Kidney epithelial cell (primary cell): ENCODE results near the gene ROR1. TPM values are rescaled to one million over a fixed set of nuclear protein-coding genes. Genes with fewer than 3 reads are reported as not detected.

Source experiments
- DNase-seq: peaks from one replicate; pipeline ENCODE4 v3.0.0-alpha.2; 2010; ENCODE audit warnings: low read depth
- H3K27me3 ChIP-seq: 2 replicates; pipeline ENCODE4 v1.6.0; 2011; ENCODE audit warnings: low read length; ENCODE audit not compliant: control insufficient read depth, insufficient read depth
- H3K36me3 ChIP-seq: 2 replicates; pipeline ENCODE4 v1.5.1; 2011; ENCODE audit warnings: low read length; ENCODE audit not compliant: control insufficient read depth, insufficient read depth
- H3K4me3 ChIP-seq: 2 replicates; pipeline ENCODE4 v1.5.1; 2011; ENCODE audit warnings: low read depth, mild to moderate bottlenecking, control low read depth, low read length
- total RNA-seq: library from RNA; depleted of rRNA; stranded (reverse); fragments of >200 nt; gene quantifications from 2 replicates; pipeline ENCODE4 v1.2.3, GENCODE V29; 2015
- TF ChIP-seq, protein P1 (sequence below): IDR thresholded peaks from 2 replicates; pipeline ENCODE4 v1.5.1; 2011; ENCODE audit warnings: mild to moderate bottlenecking, moderate library complexity, low read length, control low read depth, inconsistent platforms; ENCODE audit not compliant: insufficient read depth, poor library complexity, severe bottlenecking

Gene ROR1
- total RNA-seq, 1 donor from 2014 or later: 21.5 TPM

DNA sequence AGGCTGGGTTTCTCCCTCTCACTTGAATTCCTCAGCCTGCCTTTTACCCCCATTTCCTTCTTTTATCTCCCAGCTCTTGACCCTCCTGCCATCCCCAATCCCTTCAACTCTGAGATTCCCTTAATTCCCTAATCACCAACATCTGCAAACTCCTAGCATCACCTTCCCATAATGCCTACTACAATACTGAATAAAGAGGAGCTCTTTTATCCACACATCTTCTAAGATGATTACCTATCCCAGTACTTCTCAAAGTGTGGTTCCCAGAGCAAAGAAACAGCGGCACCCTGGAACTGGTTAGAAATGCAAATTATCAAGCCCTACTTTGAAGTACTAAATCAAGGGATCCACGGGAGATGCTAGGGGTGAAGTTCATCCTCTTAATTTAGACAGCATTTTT, 408.4 kb downstream of the ROR1 start:
- DNase-seq: no peak
- Histone ChIP-seq H3K27me3 (no peaks in the 10 kb centered on the region), H3K36me3 (no peaks in the 10 kb centered on the region), H3K4me3 (no peak overlapping the region)
- TF ChIP-seq, protein P1, sequence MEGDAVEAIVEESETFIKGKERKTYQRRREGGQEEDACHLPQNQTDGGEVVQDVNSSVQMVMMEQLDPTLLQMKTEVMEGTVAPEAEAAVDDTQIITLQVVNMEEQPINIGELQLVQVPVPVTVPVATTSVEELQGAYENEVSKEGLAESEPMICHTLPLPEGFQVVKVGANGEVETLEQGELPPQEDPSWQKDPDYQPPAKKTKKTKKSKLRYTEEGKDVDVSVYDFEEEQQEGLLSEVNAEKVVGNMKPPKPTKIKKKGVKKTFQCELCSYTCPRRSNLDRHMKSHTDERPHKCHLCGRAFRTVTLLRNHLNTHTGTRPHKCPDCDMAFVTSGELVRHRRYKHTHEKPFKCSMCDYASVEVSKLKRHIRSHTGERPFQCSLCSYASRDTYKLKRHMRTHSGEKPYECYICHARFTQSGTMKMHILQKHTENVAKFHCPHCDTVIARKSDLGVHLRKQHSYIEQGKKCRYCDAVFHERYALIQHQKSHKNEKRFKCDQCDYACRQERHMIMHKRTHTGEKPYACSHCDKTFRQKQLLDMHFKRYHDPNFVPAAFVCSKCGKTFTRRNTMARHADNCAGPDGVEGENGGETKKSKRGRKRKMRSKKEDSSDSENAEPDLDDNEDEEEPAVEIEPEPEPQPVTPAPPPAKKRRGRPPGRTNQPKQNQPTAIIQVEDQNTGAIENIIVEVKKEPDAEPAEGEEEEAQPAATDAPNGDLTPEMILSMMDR: no peak

DNA sequence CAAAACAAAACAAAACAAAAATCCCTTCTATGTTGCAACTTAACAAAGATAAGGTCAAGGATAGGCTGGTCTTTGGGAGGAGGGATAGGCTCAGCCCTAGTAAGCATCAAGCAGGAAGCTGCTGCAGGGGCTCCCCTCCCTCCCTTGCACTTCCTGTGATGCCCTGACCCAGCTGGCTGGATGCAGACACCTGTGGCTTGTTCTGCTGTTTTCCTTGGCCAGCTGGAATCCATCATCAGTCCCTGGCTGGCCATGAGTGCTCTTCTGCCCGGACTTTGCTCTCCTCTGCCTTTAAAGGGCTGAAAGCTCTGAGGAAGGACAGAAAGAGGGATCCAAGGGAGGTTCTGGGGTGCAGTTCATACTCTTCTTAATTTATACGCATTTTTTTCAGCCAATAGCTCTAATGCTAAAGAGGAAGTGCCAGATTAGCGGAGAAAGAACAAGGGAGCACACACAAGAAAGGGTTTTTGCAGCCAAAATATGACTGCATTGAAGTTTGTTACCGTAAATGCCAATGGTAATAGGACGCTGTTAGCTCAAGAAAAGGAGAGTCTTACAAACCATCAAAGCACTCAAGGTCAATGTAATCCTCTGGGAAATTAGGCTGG, 409.7 kb downstream of the ROR1 start:
- no peak overlapping the region for H3K4me3 ChIP-seq
- DNase-seq: no peak
- TF ChIP-seq, protein P1: no peak
- no peaks in the 10 kb centered on the region for H3K36me3 ChIP-seq
- no peaks in the 10 kb centered on the region for H3K27me3 ChIP-seq

DNA sequence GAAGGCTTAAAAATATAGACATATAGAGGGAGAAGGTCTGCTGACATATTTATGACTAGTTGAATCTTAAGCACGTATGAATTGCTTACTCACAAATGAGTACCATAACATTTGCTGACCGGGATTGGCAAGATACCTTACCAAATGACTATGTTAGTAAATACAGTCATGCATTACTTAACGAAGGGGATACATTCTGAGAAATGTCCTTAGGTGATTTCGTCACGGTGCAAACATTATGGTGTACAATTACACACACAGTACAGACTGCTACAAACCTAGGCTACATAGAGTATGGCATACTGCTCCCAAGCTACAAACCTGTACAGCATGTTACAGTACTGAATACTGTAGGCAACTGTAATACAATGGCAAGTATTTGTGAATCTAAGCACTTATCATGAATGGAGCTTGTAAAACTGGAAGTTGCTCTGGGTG, 410.2 kb downstream of the ROR1 start:
- DNase-seq: peak; percentile 25
- H3K27me3 ChIP-seq: no peaks in the 10 kb centered on the region
- TF ChIP-seq, protein P1: no peak
- H3K4me3 ChIP-seq: no peak overlapping the region
- no peaks in the 10 kb centered on the region for H3K36me3 ChIP-seq

DNA sequence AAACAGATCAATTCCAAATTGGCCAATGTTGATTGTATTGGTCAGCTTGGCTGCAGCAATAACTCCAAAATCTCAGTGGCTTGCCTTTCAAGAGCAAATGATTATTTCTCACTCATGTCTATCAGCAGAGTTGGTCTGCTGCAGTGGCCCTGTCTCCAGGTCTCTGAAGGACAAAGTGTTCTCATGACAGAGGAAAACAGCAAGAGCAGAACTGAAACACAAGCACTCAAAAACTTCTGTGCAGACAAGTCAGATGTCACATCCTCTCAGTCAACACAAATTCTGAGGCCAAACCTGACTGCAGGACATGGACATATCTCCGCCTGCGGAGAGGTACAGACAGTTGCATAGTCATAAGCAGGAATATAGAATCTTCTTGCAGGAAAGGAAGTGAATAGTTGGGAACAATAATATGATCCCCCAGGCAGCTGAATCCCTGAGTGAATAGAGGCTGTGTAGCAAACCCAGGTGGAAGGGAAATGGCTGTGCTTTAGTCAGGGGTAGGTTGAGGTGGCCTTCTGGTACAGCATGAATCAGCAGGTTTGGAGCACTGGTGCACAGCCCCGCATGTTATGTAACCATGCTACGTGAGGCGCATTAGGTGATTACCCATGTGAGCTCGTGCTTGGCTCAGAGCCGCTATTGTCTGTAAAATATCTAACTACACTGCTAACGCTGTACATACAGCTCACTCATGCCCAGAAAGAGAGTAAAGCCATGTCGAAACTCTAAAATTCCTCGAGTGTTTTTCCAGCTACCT, 412.5 kb downstream of the ROR1 start:
- Histone ChIP-seq H3K27me3 (no peaks in the 10 kb centered on the region), H3K4me3 (no peak overlapping the region), H3K36me3 (no peaks in the 10 kb centered on the region)
- DNase-seq: peak; percentile 42
- TF ChIP-seq, protein P1: no peak

DNA sequence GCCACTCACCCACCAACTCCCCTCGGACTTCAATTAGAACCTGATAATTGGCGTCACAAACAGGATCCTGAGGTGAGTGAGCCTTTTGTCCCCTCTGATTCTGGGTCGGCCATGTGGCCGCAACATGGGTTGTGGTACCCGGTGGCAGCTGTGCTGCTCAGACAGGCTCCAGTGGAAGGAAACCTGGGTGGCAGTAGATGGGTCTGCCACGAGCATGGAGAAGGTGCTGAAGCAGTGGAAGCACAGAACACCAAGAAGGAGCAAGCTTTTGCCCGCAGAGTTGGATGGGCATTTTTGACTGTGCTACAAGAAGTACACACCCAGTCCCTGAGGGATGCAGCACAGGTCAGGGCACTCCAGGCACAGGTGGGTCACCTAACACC, 413.1 kb downstream of the ROR1 start:
- DNase-seq: no peak

More for the DNA sequence above, 413.1 kb downstream of the ROR1 start:
- H3K36me3 ChIP-seq: no peaks in the 10 kb centered on the region
- no peak overlapping the region for H3K4me3 ChIP-seq
- TF ChIP-seq, protein P1: no peak
- H3K27me3 ChIP-seq: no peaks in the 10 kb centered on the region
